Measurements from ENCODE around the gene PHIP.

Gene PHIP

GRCh38 chr6:79070206-79070825 lies 7.7 kb downstream of the PHIP start:
- DNase-seq (ENCODE audit: low read depth in 3 of 3): no peak

GRCh38 chr6:79066828-79067227 lies 11.2 kb downstream of the PHIP start:
- DNase-seq (ENCODE audit: low read depth in 3 of 3): no peak

DNA sequence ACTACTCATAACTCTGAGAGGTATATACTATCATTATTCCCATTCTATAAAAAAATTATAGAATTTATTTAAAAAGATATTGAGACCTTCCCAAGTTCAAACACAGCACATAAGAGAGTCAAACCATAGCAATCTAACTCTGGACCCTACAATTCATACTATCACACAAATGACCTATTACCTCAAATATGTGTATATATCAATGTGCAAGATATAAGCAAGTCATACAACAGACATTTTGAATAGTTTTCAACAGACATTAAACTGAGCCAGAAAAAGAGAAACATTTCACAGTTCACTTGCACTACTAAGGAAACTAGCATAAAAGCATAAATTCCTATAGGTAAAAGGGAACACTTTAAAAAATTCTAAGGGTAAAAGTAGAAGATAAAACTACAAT lies 11.7 kb downstream of the PHIP start:
- DNase-seq (ENCODE audit: low read depth in 3 of 3): no peak

DNA sequence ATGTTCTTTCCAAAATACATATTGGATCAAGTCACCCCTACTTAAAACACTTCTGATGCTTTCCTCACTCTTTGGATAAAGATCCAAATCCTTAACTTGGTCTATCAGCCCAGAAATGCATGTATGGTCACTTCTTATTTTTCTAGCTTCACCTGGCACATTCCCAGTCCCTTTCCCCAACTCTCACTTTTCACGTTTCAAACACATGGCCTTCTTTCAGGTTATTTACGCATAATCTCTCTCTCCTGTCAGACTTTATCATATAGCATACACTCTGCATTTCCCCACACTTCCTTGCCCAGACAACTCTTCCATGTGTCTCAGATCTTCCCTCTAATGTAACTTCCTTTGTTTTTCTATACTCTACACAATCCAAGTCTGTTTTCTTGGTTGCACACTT lies 12.8 kb downstream of the PHIP start:
- no peak for DNase-seq (ENCODE audit: low read depth in 3 of 3)

DNA sequence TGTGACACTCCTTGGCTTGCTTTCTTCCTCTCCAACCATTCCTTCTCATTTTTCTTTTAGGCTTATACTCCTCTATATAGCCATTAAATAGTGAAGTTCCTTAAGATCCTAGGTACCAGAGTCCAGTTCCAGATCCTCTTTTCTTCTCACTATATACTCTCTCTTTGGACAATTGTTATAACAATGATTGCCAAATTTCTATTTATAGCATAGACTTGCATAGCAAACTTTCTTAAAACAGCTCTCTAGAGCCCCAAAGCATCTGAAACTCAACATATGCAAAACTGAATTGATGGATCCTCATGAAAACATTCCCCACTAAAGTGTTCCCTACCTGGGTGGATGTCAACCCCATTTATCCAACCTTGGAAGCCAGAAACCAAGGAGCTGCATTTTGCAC lies 13.4 kb downstream of the PHIP start:
- DNase-seq (ENCODE audit: low read depth in 3 of 3): no peak

DNA sequence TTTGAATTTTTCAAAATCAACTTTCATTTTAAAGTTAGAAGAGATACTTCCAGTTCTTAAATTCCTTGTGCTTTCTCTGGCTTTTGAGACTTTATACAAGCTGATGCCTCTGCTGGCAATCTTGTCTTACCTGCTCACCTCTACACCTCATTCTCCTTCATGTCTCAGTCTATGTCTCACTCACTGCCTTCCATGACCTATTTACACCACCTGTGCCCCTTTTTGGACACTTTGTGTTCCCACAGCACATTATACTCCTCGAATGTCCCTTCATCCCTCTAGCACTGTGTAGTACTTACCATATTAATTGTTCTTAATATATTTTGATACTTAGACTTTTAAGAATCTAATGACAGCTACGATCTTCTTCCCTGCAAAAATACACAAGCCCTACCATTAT lies 15.3 kb downstream of the PHIP start:
- no peak for DNase-seq (ENCODE audit: low read depth in 3 of 3)

DNA sequence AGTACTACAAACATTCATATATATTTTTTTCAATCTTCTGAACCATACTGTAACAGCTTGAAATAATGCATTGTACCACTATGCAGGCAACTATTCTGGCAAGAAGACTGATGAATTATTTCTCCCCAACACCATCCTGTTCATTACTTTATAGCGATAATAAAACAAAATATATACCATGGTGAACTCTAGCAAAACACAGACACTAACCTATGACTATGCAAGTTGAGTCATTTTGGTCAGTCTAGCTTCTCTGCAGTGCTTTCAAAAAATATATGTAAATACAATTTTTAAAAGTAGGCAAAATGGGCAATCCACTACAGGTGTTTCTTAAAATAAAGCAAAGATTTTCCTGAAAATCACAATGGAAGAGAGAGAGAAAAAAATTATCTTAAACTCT lies 20.3 kb downstream of the PHIP start:
- no peak for DNase-seq (ENCODE audit: low read depth in 3 of 3)

GRCh38 chr6:79056226-79056625 lies 21.8 kb downstream of the PHIP start:
- no peak for DNase-seq (ENCODE audit: low read depth in 3 of 3)

DNA sequence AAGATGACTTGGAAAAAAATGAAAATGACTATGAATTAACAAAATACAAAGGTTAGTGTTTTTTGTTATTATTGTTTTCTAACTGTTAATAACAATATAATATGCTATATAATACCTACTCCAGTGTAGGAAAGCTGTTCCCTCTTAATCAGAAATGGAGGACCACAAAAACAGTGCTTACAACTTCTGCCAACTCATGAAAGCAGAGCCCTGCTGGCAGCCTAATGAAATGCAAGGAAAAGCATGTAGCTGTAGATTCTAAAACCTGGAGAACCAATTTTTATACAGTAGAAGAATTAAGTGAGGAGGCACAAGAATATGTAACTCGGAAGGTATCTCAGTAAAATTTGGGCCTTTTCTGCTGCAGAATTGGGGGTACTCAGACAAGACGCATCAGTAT lies 29.4 kb downstream of the PHIP start:
- DNase-seq (ENCODE audit: low read depth in 3 of 3): no peak

DNA sequence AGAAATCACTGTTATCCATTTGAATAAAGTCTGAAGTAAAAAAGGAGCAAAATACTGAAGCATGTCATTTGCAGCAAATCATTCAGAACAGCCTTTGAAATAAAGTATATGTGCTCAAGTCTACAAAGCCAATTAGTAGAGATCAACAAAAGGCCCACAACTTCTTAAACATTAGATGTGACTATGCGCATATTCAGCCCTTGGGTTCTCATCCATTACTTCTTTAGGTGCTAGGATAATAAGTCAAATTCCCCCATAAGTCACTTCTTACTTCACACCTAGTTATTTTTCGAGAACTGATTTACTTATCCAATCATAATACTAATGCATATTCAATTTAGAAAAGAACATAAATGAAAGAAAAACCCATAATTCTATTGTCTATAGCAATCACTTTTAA lies 31.0 kb downstream of the PHIP start:
- DNase-seq (ENCODE audit: low read depth in 3 of 3): no peak

DNA sequence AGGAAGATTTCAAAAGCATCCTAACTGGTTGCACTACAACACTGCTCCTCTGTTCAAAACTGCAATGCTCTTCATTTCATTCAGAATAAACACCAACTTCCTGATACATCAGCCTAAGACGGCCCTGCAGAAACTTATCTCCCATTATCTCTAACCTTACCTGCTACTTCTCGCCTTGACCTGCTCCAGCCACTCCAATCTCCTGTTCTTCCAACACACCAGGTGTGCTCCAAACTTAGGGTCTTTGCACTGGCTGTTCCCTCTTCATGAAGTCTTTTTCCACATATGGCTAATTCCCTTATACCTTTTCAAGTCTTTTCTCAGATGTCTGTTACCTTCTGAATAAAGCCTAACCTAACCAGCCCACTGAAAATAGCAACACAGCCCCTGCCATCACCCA lies 32.1 kb downstream of the PHIP start:
- no peak for DNase-seq (ENCODE audit: low read depth in 3 of 3)

DNA sequence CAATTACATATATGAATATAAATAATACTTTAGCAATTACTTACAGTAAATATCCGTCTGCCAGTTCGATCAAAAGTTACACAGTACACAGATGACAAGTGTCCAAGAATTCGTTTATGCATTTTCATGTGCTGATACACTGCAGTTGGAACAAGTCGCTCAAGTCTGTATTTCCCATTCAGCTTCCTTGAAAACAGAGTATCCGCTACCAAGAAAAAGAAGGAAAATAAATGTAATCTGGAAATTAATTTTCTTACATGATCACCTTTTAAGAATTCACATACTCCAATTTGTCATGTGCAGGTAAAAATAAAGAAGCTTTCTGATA lies 35.3 kb downstream of the PHIP start:
- DNase-seq (ENCODE audit: low read depth in 3 of 3): no peak

DNA sequence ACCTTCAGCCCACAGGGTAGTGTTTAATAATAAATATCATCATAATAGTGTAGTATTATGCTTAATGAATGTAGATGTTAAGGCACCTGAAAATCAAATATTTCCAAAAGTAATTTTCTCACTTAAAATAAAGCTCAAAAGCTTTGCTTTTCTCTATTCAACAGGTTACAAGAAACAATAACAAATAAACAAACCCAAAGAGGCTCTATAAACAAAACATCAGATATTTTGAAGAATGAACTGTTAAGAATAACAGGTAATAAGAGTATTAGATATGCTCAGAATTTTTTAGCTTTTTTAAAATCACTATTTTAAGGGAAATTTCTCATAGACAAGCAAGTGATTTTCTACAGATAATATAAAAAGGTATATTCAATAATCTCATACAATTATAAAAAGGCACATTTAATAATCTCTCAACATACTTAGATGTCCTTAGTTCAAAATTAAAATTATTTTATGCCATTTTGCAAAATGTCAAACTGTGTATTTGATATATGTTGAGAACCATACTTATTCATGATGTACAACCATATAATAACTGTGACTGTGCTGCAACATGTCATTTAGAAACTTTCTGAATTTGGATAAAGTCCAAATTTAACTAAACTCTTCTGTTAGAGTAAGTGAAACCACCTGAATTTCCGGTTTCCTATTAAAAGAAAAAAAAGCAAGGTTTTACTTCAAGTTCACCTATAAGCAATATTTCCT lies 35.8 kb downstream of the PHIP start:
- DNase-seq (ENCODE audit: low read depth in 3 of 3): no peak

- no peak for DNase-seq (ENCODE audit: low read depth in 3 of 3)
Observed at GRCh38 chr6:79040083-79040482, 38.0 kb downstream of the PHIP start.

DNA sequence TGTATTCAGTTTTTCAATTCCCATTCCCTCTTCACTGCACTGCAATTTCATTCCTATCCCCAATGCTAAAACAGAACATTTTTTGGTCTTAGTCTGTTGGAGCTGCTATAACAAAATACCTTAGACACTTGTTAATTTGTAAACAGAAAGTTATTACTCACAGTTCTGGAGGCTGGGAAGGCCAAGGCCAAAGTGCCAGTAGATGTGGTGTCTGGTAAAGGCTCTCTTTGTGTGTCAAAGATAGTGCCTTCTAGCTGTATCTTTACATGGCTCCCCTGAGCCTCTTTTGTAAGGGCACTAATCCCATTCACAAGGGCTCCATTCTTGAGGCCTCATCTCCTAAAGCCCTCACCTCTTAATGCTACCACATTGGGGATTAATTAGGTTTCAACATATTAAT lies 40.0 kb downstream of the PHIP start:
- no peak for DNase-seq (ENCODE audit: low read depth in 3 of 3)

GRCh38 chr6:79034865-79035264 lies 43.2 kb downstream of the PHIP start:
- no peak for DNase-seq (ENCODE audit: low read depth in 3 of 3)

GRCh38 chr6:79033279-79033678 lies 44.8 kb downstream of the PHIP start:
- no peak for DNase-seq (ENCODE audit: low read depth in 3 of 3)

GRCh38 chr6:79031821-79032590 lies 46.0 kb downstream of the PHIP start:
- DNase-seq (ENCODE audit: low read depth in 3 of 3): no peak

DNA sequence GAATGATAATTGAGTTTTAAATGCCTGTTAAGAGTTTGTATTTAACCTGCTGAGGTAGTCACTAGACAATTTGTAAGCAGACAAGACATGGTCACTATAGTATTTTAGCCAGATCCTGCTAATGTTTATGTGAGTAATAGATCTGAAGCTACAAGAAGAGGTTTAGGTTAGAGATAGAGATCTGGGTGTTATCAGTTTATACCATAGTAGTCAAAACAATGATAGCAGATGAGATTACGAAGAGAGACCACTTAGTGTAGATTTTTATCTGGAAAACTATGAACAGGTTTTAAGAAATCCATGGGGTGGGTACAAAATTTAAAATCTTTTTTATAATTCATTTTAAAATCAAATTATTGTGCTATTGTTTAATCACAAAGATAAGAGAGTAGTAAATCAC lies 47.5 kb downstream of the PHIP start:
- no peak for DNase-seq (ENCODE audit: low read depth in 3 of 3)

- no peak for DNase-seq (ENCODE audit: low read depth in 3 of 3)
Observed at GRCh38 chr6:79030023-79030422, 48.0 kb downstream of the PHIP start.

- DNase-seq (ENCODE audit: low read depth in 3 of 3): no peak
Observed at GRCh38 chr6:79028641-79029314, 49.3 kb downstream of the PHIP start.

DNA sequence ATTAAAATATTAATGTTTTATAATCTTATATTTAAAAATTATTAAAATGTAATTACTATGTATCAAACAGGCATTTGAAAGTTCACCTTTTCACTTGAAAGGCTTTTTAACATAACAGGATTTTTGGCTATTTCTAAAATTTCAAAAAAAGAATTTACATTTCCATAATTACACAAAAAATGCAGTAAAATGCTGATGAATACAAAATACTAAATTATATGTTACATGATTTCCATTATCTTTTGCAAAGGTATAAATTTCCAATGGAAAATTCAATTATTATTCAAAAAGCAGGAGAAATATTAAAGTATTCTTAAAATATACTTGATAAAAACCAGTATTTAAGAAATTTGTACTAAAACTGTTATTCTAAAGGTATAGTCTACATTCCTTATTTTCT lies 66.1 kb downstream of the PHIP start:
- DNase-seq (ENCODE audit: low read depth in 3 of 3): no peak

- DNase-seq (ENCODE audit: low read depth in 3 of 3): no peak
Observed at GRCh38 chr6:79010422-79010821, 67.6 kb downstream of the PHIP start.

Measured in stimulated activated CD4-positive, alpha-beta T cell treated with anti-CD3 and anti-CD28 coated beads, TNF-alpha, amount 100 ng/mL, for 24 hours (primary cell).